A673 (cell line): Measurements from ENCODE around the gene ATP5ME.

Source experiments
- EZH2 ChIP-seq: fragments of 200-600 bp; sonication (generic); IDR thresholded peaks from 2 replicates; pipeline ENCODE4 v1.6.1; 2017; ENCODE audit warnings: borderline replicate concordance, low read depth, mild to moderate bottlenecking, mixed read lengths, antibody characterized with exemption, low read length; ENCODE audit not compliant: poor library complexity, severe bottlenecking
- TF ChIP-seq, protein P1 (sequence below): fragments of 300-800, 200-600 bp; sonication (generic); conservative IDR thresholded peaks from 2 replicates; pipeline ENCODE4 v1.5.1; 2017; ENCODE audit warnings: low read depth, mild to moderate bottlenecking, antibody characterized with exemption, low read length, moderate library complexity, mixed read lengths

DNA sequence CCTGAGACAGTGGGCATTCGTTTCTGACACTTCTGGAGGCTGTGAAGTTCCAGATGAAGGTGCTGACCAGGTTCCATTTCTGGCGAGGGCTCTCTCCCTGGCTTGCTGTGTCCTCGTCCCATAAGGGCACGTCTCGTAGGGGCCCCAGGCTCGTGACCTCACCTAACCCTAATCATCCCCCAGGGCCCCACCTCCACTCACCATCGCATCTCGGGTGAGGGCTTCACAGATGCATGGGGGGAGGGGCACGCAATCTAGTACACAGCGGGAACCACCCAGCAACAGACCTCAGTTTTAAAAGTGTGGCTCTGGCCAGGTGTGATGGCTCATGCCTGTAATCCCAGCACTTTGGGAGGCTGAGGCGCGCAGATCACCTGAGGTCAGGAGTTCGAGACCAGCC lies 26.6 kb downstream of the ATP5ME start:
- TF ChIP-seq, protein P1, sequence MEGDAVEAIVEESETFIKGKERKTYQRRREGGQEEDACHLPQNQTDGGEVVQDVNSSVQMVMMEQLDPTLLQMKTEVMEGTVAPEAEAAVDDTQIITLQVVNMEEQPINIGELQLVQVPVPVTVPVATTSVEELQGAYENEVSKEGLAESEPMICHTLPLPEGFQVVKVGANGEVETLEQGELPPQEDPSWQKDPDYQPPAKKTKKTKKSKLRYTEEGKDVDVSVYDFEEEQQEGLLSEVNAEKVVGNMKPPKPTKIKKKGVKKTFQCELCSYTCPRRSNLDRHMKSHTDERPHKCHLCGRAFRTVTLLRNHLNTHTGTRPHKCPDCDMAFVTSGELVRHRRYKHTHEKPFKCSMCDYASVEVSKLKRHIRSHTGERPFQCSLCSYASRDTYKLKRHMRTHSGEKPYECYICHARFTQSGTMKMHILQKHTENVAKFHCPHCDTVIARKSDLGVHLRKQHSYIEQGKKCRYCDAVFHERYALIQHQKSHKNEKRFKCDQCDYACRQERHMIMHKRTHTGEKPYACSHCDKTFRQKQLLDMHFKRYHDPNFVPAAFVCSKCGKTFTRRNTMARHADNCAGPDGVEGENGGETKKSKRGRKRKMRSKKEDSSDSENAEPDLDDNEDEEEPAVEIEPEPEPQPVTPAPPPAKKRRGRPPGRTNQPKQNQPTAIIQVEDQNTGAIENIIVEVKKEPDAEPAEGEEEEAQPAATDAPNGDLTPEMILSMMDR = no peak
- TF ChIP-seq EZH2 = no peak
